NCI-H510A (cell line): Measurements from ENCODE around the gene DAPK1.
"Not testable (repeated sequence)": the region's sequence is repeated elsewhere in the genome, so short reads cannot be mapped to it uniquely, and the experiment has no call there.

Source experiments
- DNase-seq: peaks from one replicate; lab custom pipeline; 2025; lab: John Stamatoyannopoulos, UW

DAPK1 gene

GRCh38 chr9:87498046-87498810, 561 bp downstream of the DAPK1 start:
- peak; percentile 12 for DNase-seq

- DNase-seq = no peak
Observed at GRCh38 chr9:87498811-87499360, 1.2 kb downstream of the DAPK1 start.

DNA sequence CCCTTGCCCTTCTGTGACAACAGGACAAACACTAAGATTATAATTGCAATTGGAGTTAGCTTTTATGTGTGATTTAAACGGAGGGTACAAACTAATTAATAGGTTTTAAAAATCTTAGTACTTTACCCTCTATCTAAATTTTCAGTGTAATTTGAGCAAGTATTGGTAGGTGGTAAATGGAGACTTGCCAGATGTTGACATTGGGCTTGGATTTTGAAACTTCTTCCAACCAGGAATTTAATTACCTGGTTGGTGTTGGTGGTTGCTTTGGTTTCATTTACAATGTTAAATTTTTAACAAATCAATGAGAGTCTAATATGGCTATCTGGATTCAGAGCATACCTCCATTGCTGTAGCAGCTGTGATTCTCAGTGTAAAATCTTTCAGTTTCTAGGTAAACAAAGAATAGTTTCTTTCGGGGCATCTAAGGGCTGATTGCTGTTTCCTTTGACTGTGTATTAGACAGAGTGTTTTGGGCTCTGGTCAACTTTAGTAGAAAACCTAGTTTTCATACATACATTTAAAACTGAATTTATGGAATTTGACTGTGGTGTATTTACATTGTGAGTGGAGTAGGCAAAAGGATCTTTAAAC, 1.9 kb downstream of the DAPK1 start:
- DNase-seq = no peak

GRCh38 chr9:87500491-87501270, 3.0 kb downstream of the DAPK1 start:
- no peak for DNase-seq

DNA sequence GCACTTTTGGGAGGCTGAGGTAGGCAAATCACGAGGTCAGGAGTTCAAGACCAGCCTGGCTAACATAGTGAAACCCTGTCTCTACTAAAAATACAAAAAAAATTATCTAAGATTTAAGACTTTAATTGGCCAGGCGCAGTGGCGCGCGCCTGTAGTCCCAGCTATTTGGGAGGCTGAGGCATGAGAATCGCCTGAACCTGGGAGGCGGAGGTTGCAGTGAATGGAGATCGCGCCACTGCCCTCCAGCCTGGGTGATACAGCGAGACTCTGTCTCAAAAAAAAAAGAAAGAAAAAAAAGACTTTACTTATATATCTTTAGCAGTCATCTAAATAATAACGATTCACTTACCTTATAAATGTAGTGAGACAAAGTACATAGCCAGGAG, 3.6 kb downstream of the DAPK1 start:
- DNase-seq = not testable (repeated sequence)

DNA sequence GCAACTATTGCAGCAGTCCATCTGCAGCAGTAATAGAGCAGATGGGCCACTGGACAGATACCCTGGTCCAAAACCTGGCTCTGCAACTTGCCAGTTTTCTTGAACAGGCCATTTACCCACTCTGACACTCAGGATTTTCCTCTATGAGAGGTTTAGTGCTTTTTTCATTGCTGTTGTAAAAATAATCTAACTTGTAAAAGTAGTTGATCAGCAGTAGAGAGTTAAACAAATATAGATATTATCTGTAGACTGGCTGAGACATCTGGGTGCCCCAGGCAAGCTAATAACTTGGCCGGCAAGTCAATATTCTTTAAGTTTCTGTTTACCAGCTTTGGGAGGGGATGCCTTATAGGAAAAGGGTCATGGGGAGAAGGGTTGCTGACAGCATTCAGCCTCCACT, 4.1 kb downstream of the DAPK1 start:
- DNase-seq = no peak

- DNase-seq = no peak
Observed at GRCh38 chr9:87502391-87503221, 4.9 kb downstream of the DAPK1 start.

- no peak for DNase-seq
Observed at GRCh38 chr9:87503430-87503829, 5.8 kb downstream of the DAPK1 start.

DNA sequence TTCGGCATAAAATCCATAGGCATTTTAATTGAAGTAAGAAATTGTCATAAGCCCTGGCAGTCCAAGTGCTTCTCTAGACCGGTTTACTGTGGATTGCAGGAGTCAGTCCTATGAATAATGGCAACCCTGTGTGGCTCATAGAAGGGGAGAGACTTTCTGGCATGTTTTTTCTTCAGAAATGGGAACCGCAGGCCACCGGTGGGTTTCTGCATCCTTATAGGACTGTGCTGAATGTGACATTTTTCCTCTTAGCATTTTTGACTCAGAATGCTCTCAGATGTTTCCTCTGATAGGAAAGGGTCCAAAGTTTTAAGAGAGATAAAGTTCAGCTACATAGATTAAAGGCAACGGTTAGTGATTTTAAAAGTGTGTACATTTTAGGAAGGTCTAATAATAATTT, 6.3 kb downstream of the DAPK1 start:
- no peak for DNase-seq

DNA sequence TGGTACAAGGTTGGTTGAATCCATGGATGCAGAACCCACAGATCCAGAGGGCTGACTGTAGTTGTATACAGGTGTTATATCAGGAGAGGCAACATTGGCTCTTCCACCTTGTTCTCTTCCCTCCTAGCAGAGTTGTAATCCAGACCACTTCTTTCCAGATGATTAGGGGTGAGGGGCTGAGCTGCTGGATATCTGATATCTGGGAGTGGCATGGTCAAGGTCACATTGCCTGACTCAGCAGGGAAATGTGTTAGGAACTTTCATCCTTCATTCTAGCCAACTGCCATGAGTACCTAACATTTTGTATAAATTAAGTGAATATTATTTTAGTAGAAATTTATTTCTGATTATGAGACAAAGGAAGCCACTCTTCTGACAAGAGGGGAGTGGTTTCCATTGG, 7.3 kb downstream of the DAPK1 start:
- DNase-seq = no peak

DNA sequence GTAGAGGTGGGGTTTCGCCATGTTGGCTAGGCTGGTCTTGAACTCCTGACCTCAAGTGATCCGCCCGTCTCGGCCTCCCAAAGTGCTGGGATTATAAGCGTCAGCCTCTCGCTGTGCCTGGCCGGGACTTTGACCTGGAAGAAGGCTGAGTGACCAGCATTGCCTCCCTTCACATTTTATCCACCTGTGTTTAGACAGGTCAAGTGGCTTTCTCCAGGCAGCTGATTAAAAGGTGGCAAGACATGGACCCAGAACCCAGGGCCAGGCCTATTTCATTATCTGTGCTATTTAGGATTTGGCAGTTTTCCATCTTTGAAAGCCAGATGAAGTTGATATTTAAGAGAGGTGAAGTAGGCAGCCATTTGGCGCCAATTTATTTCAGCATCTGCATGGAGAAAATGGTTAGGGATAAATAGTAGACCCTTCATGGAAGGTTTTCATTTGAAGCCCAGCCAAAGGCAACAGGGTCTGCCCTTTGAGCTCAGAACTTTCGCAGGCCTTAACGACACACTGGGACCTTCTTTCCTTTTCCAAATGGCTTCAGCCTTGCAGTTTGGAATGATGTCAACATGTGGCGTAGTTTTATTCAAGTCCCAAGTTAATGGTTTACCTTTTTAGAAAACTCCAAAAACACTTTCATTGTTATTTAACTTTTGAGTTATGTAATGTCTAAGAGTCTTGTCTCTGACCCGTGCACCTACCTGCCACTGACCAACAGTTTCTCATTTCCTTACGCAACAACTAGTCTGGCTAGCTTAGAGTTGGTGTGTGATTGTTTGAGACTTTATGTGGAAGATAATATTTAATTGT, 8.4 kb downstream of the DAPK1 start:
- no peak for DNase-seq

GRCh38 chr9:87507576-87507975, 9.9 kb downstream of the DAPK1 start:
- no peak for DNase-seq

DNA sequence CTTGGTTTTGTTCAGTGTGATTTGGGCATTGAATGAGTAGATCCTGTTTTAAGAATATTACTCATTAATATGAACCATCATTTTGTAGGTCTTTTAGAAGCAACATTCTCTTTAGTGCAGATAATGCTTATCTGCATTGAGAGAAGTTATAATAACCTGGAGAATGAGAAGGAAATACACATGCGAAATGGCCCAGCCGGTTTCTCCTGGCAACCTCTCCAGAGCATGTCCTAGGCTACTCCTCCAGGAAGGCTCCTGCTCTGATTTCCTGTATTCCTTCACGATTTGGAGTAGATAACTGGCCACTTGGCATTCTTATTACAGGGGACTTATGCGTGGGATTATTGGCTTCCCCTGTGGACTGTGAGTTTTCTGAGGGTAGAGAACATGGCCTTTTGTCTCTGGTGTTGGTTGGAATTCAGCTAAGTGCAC, 12.6 kb downstream of the DAPK1 start:
- DNase-seq = no peak

DNA sequence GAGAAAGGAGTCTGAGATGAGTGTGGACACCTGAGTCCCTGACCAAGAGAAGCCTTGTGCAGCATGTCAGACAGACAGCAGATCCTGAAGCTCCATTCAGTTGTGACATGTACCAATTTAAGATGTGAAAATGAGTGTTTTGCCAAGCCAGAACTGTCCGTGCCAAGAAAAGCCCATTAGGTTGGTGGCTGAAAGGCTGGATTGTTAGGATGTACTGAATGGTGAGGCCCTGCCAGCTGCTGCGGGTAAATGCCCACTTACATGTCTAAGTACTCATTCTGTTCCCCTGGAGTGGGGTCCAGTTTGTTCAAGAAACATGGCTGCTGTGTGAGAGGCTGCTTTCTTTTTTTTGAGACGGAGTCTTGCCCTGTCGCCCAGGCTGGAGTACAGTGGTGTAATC, 14.6 kb downstream of the DAPK1 start:
- DNase-seq = no peak

DNA sequence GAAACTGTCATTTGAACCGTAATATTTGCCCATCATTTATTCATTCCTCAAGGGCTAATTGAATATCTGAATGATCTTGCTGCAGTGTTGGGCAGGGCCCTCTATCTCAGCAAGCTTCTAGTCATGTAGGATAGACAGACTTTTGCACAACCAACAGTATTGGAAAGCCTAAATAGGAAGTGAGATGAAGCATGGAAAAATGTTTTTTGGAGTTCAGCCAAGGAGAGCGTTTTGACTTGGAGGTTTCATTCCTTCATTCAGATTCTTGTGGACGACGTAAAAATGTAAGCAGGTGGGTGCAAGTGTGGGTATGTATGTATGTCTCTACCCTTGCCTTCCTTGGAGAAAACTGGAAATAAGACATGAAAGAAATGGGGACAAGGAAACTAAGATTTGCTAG, 15.5 kb downstream of the DAPK1 start:
- no peak for DNase-seq

GRCh38 chr9:87513880-87514535, 16.3 kb downstream of the DAPK1 start:
- no peak for DNase-seq

GRCh38 chr9:87515006-87515405, 17.3 kb downstream of the DAPK1 start:
- no peak for DNase-seq

GRCh38 chr9:87515588-87516221, 18.0 kb downstream of the DAPK1 start:
- no peak for DNase-seq

DNA sequence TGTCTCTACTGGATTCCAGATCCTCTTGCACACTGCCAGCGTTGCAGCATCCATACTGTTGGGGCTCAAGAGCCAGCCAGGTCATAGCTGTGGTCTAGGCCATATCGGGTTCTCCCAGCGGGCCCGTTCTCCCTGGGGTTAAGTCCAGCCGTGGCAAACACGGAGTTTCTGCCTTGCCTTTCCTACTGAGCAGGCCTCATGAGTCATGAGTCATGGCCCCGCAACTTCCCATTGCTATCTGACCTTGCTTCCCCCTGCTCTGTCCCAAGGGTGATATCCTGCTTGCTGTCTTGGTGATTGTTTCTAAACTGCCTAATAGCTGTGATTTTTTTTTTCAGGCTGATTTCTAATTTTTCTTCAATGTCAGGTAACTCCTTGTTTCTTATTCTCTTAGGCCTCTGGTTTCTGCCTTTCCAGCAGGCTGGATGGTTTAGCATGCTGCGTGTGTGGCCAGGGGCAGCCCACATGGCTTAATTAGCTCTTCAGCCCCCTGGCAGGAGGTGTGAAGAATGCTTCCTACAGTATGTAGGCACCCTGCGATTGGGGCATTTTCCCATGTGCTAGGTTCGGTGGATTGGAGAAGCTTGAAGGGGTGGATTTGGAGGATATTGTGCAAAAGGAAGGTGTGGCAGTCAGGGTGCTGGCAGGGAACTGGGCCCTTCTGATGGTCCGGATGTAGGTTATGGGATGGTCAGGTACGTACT, 18.7 kb downstream of the DAPK1 start:
- DNase-seq = no peak
